ENCODE data around the gene CSTF1.

CSTF1 gene

GRCh38 chr20:56445130-56445529 is 52.7 kb downstream of the CSTF1 start:
- Histone ChIP-seq H3K36me3 (replicated peaks; ENCODE audit: low read depth, low read length) (no peaks in the 10 kb centered on the region), H4K20me1 (ENCODE audit: insufficient read depth, low read length) (no peaks in the 10 kb centered on the region), H3K9ac (ENCODE audit: low read length) (no peak overlapping the region), H2AFZ (ENCODE audit: low read depth, low read length) (no peak overlapping the region), H3K79me2 (ENCODE audit: low read length) (no peaks in the 10 kb centered on the region), H3K27me3 (ENCODE audit: low read depth, low read length) (no peaks in the 10 kb centered on the region), H3K4me2 (ENCODE audit: low read length) (no peak overlapping the region), H3K4me1 (ENCODE audit: low read length) (peaks cover 40% of the 10 kb centered on the region), H3K27ac (ENCODE audit: low read length) (no peak overlapping the region), H3K9me3 (ENCODE audit: insufficient read depth, low read length) (no peaks in the 10 kb centered on the region), H3K4me3 (ENCODE audit: low read length) (no peak overlapping the region)
- TF ChIP-seq EZH2phosphoT487 (IDR thresholded peaks at IDR 0.05; ENCODE audit: low read depth) (no peak), CTCF (IDR thresholded peaks at IDR 0.05; ENCODE audit: low read depth, low read length) (no peak)

GRCh38 chr20:56445540-56445939 is 53.1 kb downstream of the CSTF1 start:
- H2AFZ ChIP-seq (ENCODE audit: low read depth, low read length): no peak overlapping the region
- H3K4me1 ChIP-seq (ENCODE audit: low read length): peaks cover 36% of the 10 kb centered on the region
- TF ChIP-seq EZH2phosphoT487 (IDR thresholded peaks at IDR 0.05; ENCODE audit: low read depth) (no peak), CTCF (IDR thresholded peaks at IDR 0.05; ENCODE audit: low read depth, low read length) (no peak)
- H4K20me1 ChIP-seq (ENCODE audit: insufficient read depth, low read length): no peaks in the 10 kb centered on the region
- no peak overlapping the region for H3K4me2 ChIP-seq (ENCODE audit: low read length)
- no peaks in the 10 kb centered on the region for H3K79me2 ChIP-seq (ENCODE audit: low read length)
- no peak overlapping the region for H3K4me3 ChIP-seq (ENCODE audit: low read length)
- H3K27ac ChIP-seq (ENCODE audit: low read length): no peak overlapping the region
- no peak overlapping the region for H3K9ac ChIP-seq (ENCODE audit: low read length)
- H3K27me3 ChIP-seq (ENCODE audit: low read depth, low read length): no peaks in the 10 kb centered on the region
- no peaks in the 10 kb centered on the region for H3K9me3 ChIP-seq (ENCODE audit: insufficient read depth, low read length)
- H3K36me3 ChIP-seq (replicated peaks; ENCODE audit: low read depth, low read length): no peaks in the 10 kb centered on the region

DNA sequence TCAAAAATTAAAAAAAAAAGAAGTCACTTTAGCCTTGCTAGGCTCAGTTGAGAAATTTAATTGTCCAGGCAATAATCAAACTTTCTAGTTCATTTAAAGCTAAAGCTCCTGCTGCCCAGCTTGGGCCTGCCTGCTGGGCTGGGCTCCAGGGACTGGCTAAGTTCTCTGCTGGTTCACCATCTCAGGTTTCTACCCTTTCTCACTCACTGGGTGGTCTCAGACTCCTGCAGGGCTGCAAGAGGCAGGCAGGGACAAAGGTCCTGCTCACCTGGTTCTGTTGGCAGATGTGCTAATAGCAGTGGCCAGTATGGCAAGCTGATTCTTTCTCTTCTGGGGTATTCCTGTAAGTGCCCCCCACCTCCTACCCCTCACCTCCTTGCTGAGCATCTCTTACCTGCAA is 54.8 kb downstream of the CSTF1 start:
- Histone ChIP-seq H3K79me2 (ENCODE audit: low read length) (no peaks in the 10 kb centered on the region), H3K27me3 (ENCODE audit: low read depth, low read length) (no peaks in the 10 kb centered on the region), H3K4me3 (ENCODE audit: low read length) (peak overlapping the region; percentile 39), H3K9ac (ENCODE audit: low read length) (no peak overlapping the region), H3K27ac (ENCODE audit: low read length) (no peak overlapping the region), H3K36me3 (replicated peaks; ENCODE audit: low read depth, low read length) (no peaks in the 10 kb centered on the region), H3K4me2 (ENCODE audit: low read length) (peak overlapping the region; percentile 48), H4K20me1 (ENCODE audit: insufficient read depth, low read length) (no peaks in the 10 kb centered on the region), H3K4me1 (ENCODE audit: low read length) (peaks cover 24% of the 10 kb centered on the region), H2AFZ (ENCODE audit: low read depth, low read length) (no peak overlapping the region), H3K9me3 (ENCODE audit: insufficient read depth, low read length) (no peaks in the 10 kb centered on the region)
- TF ChIP-seq EZH2phosphoT487 (IDR thresholded peaks at IDR 0.05; ENCODE audit: low read depth) (no peak), CTCF (IDR thresholded peaks at IDR 0.05; ENCODE audit: low read depth, low read length) (no peak)

DNA sequence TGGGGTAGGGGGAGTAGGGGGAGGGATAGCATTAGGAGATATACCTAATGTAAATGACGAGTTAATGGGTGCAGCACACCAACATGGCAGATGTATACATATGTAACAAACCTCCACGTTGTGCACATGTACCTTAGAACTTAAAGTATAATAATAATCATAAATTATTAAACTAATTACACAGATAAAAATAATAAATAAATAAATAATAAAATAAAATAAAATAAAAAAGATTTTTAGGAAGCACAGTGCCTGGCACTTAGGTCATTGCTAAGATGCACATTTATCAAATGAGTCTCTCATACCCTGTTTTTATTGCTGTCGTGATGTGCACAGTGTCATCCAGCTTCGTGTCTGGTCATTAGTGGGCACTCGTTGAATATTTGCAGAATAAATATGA is 57.0 kb downstream of the CSTF1 start:
- Histone ChIP-seq H3K36me3 (replicated peaks; ENCODE audit: low read depth, low read length) (no peaks in the 10 kb centered on the region), H4K20me1 (ENCODE audit: insufficient read depth, low read length) (no peaks in the 10 kb centered on the region), H3K9me3 (ENCODE audit: insufficient read depth, low read length) (no peaks in the 10 kb centered on the region), H3K79me2 (ENCODE audit: low read length) (no peaks in the 10 kb centered on the region), H3K4me2 (ENCODE audit: low read length) (no peak overlapping the region), H2AFZ (ENCODE audit: low read depth, low read length) (no peak overlapping the region), H3K9ac (ENCODE audit: low read length) (no peak overlapping the region), H3K27ac (ENCODE audit: low read length) (no peak overlapping the region), H3K4me1 (ENCODE audit: low read length) (peaks cover 37% of the 10 kb centered on the region), H3K4me3 (ENCODE audit: low read length) (no peak overlapping the region), H3K27me3 (ENCODE audit: low read depth, low read length) (no peaks in the 10 kb centered on the region)
- TF ChIP-seq EZH2phosphoT487 (IDR thresholded peaks at IDR 0.05; ENCODE audit: low read depth): no peak
- TF ChIP-seq CTCF (IDR thresholded peaks at IDR 0.05; ENCODE audit: low read depth, low read length): no peak

Measured in OCI-LY3 (cell line).